Mesendoderm (in vitro differentiated cells): Measurements from ENCODE around the gene CFAP45.

Experiments used
- DNase-seq: peaks from one replicate; pipeline ENCODE4 v3.0.0; 2013
- H2AK5ac ChIP-seq: 2 replicates; pipeline ENCODE4 v1.6.1; 2013; ENCODE audit warnings: low read length, inconsistent platforms
- H2BK120ac ChIP-seq: 2 replicates; pipeline ENCODE4 v1.6.1; 2013; ENCODE audit warnings: low read depth, mild to moderate bottlenecking, low read length, moderate library complexity, mixed read lengths
- H2BK15ac ChIP-seq: replicated peaks from 2 replicates; pipeline ENCODE4 v1.6.1; 2013; ENCODE audit warnings: low read depth, mild to moderate bottlenecking, moderate library complexity
- H2BK5ac ChIP-seq: 2 replicates; pipeline ENCODE4 v1.6.1; 2013; ENCODE audit warnings: low read length, inconsistent platforms
- H3K18ac ChIP-seq: 2 replicates; pipeline ENCODE4 v1.6.1; 2013; ENCODE audit warnings: mild to moderate bottlenecking, low read length, mixed read lengths
- H3K23ac ChIP-seq: one replicate; pipeline ENCODE4 v1.6.1; 2013; ENCODE audit warnings: low read length
- H3K27ac ChIP-seq: 2 replicates; pipeline ENCODE4 v1.5.1; 2013; ENCODE audit warnings: low read depth, mild to moderate bottlenecking, inconsistent platforms, low read length, moderate library complexity
- H3K27me3 ChIP-seq: 2 replicates; pipeline ENCODE4 v1.6.1; 2013; ENCODE audit warnings: low read length, control low read depth, mild to moderate bottlenecking, inconsistent platforms; ENCODE audit not compliant: insufficient read depth, poor library complexity
- H3K36me3 ChIP-seq: 2 replicates; pipeline ENCODE4 v1.6.1; 2013; ENCODE audit warnings: low read length, inconsistent platforms; ENCODE audit not compliant: control insufficient read depth, insufficient read depth
- H3K4ac ChIP-seq: one replicate; pipeline ENCODE4 v1.6.1; 2013; ENCODE audit warnings: low read depth, mild to moderate bottlenecking, low read length, moderate library complexity
- H3K4me1 ChIP-seq: 2 replicates; pipeline ENCODE4 v1.6.1; 2013; ENCODE audit warnings: low read depth, low read length, inconsistent platforms; ENCODE audit not compliant: control insufficient read depth
- H3K4me2 ChIP-seq: 2 replicates; pipeline ENCODE4 v1.6.1; 2013; ENCODE audit warnings: low read length
- H3K4me3 ChIP-seq: 2 replicates; pipeline ENCODE4 v1.5.1; 2013; ENCODE audit warnings: mild to moderate bottlenecking, low read length
- H3K56ac ChIP-seq: one replicate; pipeline ENCODE4 v1.6.1; 2013; ENCODE audit warnings: low read length
- H3K79me1 ChIP-seq: 2 replicates; pipeline ENCODE4 v1.6.1; 2013; ENCODE audit warnings: low read length, inconsistent platforms
- H3K79me2 ChIP-seq: 2 replicates; pipeline ENCODE4 v1.6.1; 2013; ENCODE audit warnings: mild to moderate bottlenecking, low read length; ENCODE audit not compliant: control insufficient read depth, insufficient read depth
- H3K9ac ChIP-seq: 2 replicates; pipeline ENCODE4 v1.6.1; 2013; ENCODE audit warnings: low read length, inconsistent platforms
- H4K5ac ChIP-seq: one replicate; pipeline ENCODE4 v1.6.1; 2013; ENCODE audit warnings: low read length
- H4K8ac ChIP-seq: one replicate; pipeline ENCODE4 v1.6.1; 2013; ENCODE audit warnings: low read depth, mild to moderate bottlenecking, control low read depth, low read length, moderate library complexity
- WGBS: extraction: QIAGEN DNeasy Blood & Tissue Kit; methylation state at CpG from one replicate; pipeline ENCODE4 v1.1.7; 2013; ENCODE audit warnings: low lambda C conversion rate, missing lambda C conversion rate; ENCODE audit not compliant: insufficient coverage; ENCODE audit errors: extremely low coverage; 5-methylcytosine and 5-hydroxymethylcytosine counted together

Gene CFAP45

DNA sequence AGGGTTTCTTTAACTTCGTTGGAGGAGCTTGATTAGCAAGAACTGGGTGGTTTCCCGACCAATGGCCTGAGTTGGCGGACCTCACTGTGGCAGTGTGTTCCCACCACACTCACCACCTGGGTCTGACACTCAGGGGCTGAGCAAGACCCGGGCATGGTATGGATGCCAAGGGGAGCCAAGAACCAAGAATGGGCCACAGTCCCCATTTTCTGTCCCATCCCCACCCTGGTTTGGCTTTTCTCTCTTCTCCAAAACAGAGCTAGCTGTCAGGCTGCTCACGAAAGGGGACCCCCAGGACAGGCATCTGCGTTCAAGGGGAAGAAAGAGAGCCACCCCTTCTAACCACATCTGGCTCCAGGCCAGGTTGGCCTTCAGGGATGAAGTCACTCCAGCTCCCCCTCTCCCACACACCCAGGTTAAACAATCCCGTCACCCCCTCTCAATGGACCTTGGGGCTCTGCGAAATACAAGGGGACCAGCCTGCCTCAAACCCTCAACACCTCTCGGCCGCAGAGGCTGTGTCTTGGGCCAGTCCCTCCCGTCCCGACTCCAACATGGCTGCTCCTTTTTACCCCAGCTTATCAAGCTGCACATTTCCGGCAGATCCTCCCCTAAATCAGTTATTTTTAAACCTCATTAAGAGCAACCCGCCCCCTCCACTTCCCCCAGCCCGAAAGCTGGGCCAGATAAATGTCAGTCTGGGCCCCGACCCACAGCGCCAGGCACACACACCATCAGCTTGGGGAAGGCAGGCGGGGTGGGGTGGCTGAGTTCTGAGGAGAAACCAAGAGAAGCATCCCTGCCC, 21.9 kb upstream of the CFAP45 start:
- H3K36me3 ChIP-seq, result peaks cover 8% of the 10 kb centered on the region
- H3K4ac ChIP-seq, result no peak overlapping the region
- H2BK120ac ChIP-seq, result no peak overlapping the region
- no peak overlapping the region for H3K18ac ChIP-seq
- H3K4me2 ChIP-seq, result peak overlapping the region; percentile 19
- no CpG with 5 or more reads among the region's 18 CpGs for WGBS
- no peak overlapping the region for H3K4me3 ChIP-seq
- H3K56ac ChIP-seq, result peak overlapping the region; percentile 83
- H2AK5ac ChIP-seq, result peak overlapping the region; percentile 48
- peaks cover 21% of the 10 kb centered on the region for H3K79me1 ChIP-seq
- peak overlapping the region; percentile 75 for H3K23ac ChIP-seq
- H2BK15ac ChIP-seq, result no peak overlapping the region
- no peaks in the 10 kb centered on the region for H3K27me3 ChIP-seq
- H3K9ac ChIP-seq, result peak overlapping the region; percentile 63
- DNase-seq, result no peak
- H4K5ac ChIP-seq, result no peak overlapping the region
- no peak overlapping the region for H3K27ac ChIP-seq
- H3K4me1 ChIP-seq, result peaks cover 19% of the 10 kb centered on the region
- H3K79me2 ChIP-seq, result peaks cover 54% of the 10 kb centered on the region
- H2BK5ac ChIP-seq, result no peak overlapping the region
- H4K8ac ChIP-seq, result no peak overlapping the region

DNA sequence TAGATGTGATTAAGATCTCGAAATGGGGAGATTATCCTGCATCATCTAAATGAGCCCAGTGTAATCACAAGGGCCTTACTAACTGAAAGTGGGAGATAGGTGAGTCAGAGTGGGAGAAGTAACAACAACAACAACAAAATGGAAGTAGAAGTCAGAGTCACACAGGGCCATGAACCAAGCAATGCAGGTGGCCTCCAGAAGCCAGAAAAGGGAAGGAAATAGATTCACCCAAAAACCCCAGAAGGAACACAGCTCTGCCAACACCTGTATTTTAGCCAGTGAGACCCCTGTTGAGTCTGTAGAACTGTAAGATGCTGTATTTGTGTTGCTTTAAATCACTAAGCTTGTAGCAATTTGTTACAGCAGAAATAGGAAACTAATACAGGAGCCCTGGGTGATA, 21.3 kb upstream of the CFAP45 start:
- H4K5ac ChIP-seq, result no peak overlapping the region
- no peak overlapping the region for H3K18ac ChIP-seq
- H3K4me3 ChIP-seq, result no peak overlapping the region
- peaks cover 54% of the 10 kb centered on the region for H3K79me2 ChIP-seq
- H3K4ac ChIP-seq, result no peak overlapping the region
- no peak overlapping the region for H3K23ac ChIP-seq
- no peaks in the 10 kb centered on the region for H3K27me3 ChIP-seq
- peaks cover 23% of the 10 kb centered on the region for H3K4me1 ChIP-seq
- no CpG with 5 or more reads among the region's 1 CpG for WGBS
- H3K4me2 ChIP-seq, result no peak overlapping the region
- H3K56ac ChIP-seq, result no peak overlapping the region
- peaks cover 21% of the 10 kb centered on the region for H3K79me1 ChIP-seq
- no peak overlapping the region for H2AK5ac ChIP-seq
- no peak overlapping the region for H3K9ac ChIP-seq
- H3K27ac ChIP-seq, result no peak overlapping the region
- no peak overlapping the region for H2BK15ac ChIP-seq
- no peak overlapping the region for H2BK120ac ChIP-seq
- H4K8ac ChIP-seq, result no peak overlapping the region
- H3K36me3 ChIP-seq, result peaks cover 8% of the 10 kb centered on the region
- DNase-seq, result no peak
- H2BK5ac ChIP-seq, result no peak overlapping the region

DNA sequence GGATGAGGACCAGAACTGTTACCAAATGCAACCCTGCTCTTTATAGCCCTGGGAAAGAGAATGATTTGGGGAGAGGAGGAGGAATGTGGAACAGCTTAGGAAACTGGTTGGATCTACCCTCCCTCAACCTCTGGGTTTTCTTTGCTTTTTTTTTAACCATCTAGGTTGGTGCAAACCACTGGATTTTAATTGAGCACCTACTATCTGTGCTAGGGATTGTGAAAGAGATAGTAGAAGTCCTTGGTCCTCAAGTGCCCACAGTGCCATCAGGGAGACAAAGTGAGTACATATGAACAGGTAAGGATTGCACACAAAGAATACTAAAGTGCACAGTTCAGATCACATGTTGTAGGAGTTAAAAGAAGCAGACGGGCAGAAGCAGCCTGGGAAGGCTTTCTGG, 20.7 kb upstream of the CFAP45 start:
- Histone ChIP-seq H3K23ac (no peak overlapping the region), H3K79me2 (peaks cover 54% of the 10 kb centered on the region), H2BK5ac (no peak overlapping the region), H3K9ac (no peak overlapping the region), H3K27me3 (no peaks in the 10 kb centered on the region), H4K8ac (no peak overlapping the region), H4K5ac (no peak overlapping the region), H2BK120ac (no peak overlapping the region), H3K4me3 (no peak overlapping the region), H2AK5ac (no peak overlapping the region), H3K4ac (no peak overlapping the region), H3K4me2 (no peak overlapping the region), H3K79me1 (peaks cover 21% of the 10 kb centered on the region), H3K27ac (no peak overlapping the region), H3K4me1 (peaks cover 25% of the 10 kb centered on the region), H3K18ac (no peak overlapping the region), H3K36me3 (peaks cover 8% of the 10 kb centered on the region), H2BK15ac (no peak overlapping the region), H3K56ac (no peak overlapping the region)
- no CpG with 5 or more reads among the region's 1 CpG for WGBS
- DNase-seq, result no peak

DNA sequence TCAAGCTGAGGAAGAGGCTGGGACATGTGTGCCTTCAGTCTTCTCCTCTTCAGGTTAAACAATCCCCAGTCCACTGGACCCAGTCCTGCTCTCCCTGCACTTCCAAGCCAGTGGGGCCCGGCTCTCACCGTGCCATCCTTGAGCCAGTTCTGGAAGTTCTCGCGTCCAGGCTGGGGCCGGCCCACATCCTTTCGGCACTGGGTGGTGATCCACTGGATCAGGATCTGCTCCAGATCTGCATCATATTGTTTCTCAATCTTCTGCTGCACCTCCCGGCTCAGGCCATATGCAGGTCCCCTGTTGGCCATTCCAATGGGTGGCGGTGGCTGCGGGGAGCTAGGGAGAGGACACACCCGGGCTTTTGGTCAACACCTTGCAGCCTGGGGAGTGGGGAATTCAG, 20.2 kb upstream of the CFAP45 start:
- Histone ChIP-seq H3K4ac (no peak overlapping the region), H4K8ac (no peak overlapping the region), H3K4me2 (no peak overlapping the region), H3K4me1 (peaks cover 28% of the 10 kb centered on the region), H2AK5ac (no peak overlapping the region), H2BK5ac (no peak overlapping the region), H2BK120ac (no peak overlapping the region), H3K18ac (no peak overlapping the region), H3K36me3 (peaks cover 8% of the 10 kb centered on the region), H2BK15ac (no peak overlapping the region), H3K27me3 (no peaks in the 10 kb centered on the region), H3K79me2 (peaks cover 54% of the 10 kb centered on the region), H3K56ac (no peak overlapping the region), H4K5ac (no peak overlapping the region), H3K9ac (no peak overlapping the region), H3K4me3 (no peak overlapping the region), H3K23ac (no peak overlapping the region), H3K27ac (no peak overlapping the region), H3K79me1 (peaks cover 21% of the 10 kb centered on the region)
- no peak for DNase-seq
- WGBS, result no CpG with 5 or more reads among the region's 10 CpGs

DNA sequence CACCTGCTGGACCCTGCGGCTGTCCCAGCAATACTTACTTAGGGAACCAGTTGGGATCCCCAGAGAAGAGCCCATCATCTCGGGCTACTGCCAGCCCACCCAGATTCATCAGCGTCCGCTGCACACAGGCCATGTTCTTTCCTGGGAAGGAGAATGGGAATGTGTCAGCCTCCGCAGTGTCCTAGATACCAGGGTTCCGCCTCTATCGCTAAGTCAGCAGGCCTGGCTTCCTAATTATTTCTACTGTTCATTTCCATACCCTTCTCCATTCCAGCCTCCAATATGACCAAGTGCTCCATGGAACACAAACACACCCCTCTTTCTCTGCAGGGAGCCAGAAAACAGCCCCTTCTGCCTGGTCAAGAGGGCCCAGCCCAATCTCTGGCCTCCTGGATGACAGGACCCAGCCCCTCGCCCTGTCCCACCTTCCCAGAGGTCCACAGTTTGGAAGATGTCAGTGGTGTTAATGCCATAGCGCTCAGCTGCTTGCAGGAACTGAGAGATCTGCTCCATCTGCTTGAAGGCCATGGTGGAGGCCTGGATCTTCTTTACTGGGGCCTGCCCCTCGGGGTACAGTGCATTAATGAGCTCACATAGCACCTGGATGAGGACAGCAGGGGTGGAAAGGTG, 19.4 kb upstream of the CFAP45 start:
- Histone ChIP-seq H3K4me1 (peaks cover 32% of the 10 kb centered on the region), H2BK120ac (no peak overlapping the region), H3K79me1 (peaks cover 21% of the 10 kb centered on the region), H3K36me3 (peaks cover 8% of the 10 kb centered on the region), H2AK5ac (no peak overlapping the region), H3K79me2 (peaks cover 47% of the 10 kb centered on the region), H3K4ac (no peak overlapping the region), H4K5ac (no peak overlapping the region), H3K27ac (no peak overlapping the region), H4K8ac (no peak overlapping the region), H3K9ac (no peak overlapping the region), H3K27me3 (no peaks in the 10 kb centered on the region), H3K18ac (no peak overlapping the region), H3K4me3 (no peak overlapping the region), H2BK15ac (no peak overlapping the region), H3K23ac (no peak overlapping the region), H2BK5ac (no peak overlapping the region), H3K56ac (no peak overlapping the region), H3K4me2 (no peak overlapping the region)
- DNase-seq, result no peak
- WGBS, result no CpG with 5 or more reads among the region's 10 CpGs
